ENCODE measurements around the gene SPHK1.

GRCh38 chr17:76353599-76354316 is 30.7 kb upstream of the SPHK1 start, which contains the start of gene PRPSAP1:
- TF ChIP-seq POLR2A (IDR thresholded peaks at IDR 0.05), result peak; percentile 61 to 75
- TF ChIP-seq CTCF (IDR thresholded peaks at IDR 0.05), result peak in 3 of 4 experiments; percentile 27 to 42 (median 35)
- no peak for TF ChIP-seq EP300 (IDR thresholded peaks at IDR 0.05)

All from sigmoid colon (tissue), 4 donors.